ENCODE measurements around the gene WDR4.
"Not testable (repeated sequence)": the region's sequence is repeated elsewhere in the genome, so short reads cannot be mapped to it uniquely, and the experiment has no call there.

Gene WDR4

DNA sequence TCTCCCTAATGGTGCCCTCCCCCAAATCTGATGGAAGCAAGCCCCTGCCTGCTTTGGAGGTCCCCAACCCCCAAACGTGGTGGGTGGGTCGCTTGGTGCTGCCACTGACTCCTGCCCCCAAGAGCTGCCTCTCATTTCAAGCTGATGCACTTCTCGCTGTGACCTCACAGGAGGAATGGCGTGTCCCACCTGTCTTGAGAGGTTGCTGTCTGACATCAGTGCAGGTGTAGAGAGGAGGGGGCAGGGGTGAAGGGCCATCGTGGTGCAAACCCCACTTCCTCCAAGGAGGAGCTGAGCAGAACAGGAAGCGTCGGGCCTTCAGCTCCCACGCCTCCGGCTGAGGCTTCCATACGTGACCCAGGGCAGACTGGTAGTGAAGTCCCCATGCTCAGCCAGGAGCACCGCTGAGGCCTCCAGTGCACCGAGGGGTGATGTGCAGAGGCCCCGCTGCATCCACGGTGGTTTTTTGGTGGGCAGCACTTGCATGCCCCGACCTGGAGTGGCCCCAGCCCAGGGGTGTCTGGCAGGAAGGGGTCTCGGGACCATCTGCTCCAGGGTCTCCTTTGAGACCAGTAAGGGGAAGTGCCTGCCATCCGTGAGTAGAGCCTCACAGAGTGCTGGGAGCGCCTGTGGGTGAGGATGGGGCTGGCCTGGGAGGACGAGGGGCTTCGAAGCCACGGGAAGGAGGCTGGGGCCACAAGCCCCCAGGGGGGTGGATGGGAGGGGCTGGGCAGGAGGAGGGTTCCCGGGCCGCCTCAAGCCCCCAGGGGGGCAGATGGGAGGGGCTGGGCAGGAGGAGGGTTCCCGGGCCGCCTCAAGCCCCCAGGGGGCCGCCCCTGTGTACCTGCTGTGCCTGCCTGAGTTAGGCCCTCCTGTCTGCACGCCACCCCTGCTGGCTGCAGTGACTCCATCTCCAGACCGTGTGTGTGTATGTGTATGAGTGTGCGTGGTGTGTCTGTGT, 39.8 kb downstream of the WDR4 start:
- no peak for DNase-seq (ENCODE audit: low read depth)
- TF ChIP-seq, protein P1, sequence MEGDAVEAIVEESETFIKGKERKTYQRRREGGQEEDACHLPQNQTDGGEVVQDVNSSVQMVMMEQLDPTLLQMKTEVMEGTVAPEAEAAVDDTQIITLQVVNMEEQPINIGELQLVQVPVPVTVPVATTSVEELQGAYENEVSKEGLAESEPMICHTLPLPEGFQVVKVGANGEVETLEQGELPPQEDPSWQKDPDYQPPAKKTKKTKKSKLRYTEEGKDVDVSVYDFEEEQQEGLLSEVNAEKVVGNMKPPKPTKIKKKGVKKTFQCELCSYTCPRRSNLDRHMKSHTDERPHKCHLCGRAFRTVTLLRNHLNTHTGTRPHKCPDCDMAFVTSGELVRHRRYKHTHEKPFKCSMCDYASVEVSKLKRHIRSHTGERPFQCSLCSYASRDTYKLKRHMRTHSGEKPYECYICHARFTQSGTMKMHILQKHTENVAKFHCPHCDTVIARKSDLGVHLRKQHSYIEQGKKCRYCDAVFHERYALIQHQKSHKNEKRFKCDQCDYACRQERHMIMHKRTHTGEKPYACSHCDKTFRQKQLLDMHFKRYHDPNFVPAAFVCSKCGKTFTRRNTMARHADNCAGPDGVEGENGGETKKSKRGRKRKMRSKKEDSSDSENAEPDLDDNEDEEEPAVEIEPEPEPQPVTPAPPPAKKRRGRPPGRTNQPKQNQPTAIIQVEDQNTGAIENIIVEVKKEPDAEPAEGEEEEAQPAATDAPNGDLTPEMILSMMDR (IDR thresholded peaks at IDR 0.05; ENCODE audit: low read depth, low read length, missing control alignments) = no peak
- no peak overlapping the region for H3K4me3 ChIP-seq (ENCODE audit: low read depth, low read length)
- in situ Hi-C loops (cut with HindIII; ENCODE audit: low sequenced_read_pairs) = no loop called here

DNA sequence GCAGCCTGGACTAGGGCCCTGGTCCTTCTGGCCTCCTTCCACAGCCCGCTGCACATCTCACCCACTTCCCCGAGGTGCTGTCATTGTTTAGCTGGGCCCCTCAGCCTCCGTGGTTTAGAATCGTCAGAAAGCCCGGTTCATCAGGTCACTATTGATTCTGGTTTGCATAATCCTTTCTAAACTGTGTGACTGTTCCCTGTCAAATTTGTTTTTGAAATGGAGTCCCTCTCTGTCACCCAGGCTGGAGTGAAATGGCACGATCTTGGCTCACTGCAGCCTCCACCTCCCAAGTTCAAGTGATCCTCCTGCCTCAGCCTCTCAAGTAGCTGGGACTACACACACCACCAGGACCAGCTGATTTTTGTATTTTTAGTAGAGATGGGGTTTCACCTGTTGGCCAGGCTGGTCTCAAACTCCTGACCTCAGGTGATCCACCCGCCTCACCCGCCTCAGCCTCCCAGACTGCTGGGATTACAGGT, 41.1 kb downstream of the WDR4 start:
- H3K4me3 ChIP-seq (ENCODE audit: low read depth, low read length); DNase-seq (ENCODE audit: low read depth); in situ Hi-C loops (cut with HindIII; ENCODE audit: low sequenced_read_pairs): not testable (repeated sequence)

DNA sequence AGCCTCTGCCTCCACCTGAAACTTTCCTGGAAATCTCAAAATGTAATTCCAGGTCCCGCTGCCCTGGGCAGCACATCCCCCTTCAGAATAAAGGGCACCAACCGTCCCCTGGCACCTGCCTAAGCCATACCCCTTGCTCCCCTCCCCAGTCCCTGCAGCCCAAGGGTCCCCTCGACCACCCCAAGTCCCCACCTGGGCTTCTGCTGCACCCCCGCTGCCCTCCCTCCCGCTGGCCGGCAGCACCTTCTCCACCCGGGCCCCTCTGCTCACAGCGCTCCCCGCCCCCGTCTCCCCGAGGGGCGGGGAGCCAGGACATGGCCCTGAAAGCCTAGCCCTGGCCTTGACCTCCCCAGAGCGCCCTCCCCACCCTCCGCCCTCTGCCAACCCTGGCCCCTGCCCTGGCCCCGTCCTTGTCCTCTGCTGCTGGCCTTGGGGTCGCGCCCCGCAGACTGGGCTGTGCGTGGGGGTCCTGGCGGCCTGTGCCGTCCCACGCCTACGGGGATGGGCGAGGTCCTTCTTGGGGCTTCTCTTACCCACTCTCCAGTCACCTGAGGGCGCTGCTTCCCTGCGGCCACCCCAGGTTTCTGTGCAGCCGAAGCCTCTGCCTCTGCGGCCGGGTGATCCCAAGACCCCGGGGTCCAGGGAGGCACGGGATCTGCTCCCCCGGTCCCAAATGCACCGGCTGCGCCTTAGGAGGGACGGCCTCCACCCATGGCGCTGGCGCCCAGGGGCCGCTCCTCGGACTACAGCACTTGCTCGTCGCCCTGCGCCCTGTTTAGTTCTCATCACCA, 41.7 kb downstream of the WDR4 start:
- no peak for DNase-seq (ENCODE audit: low read depth)
- TF ChIP-seq, protein P1 (IDR thresholded peaks at IDR 0.05; ENCODE audit: low read depth, low read length, missing control alignments) = no peak
- H3K4me3 ChIP-seq (ENCODE audit: low read depth, low read length) = no peak overlapping the region
- in situ Hi-C loops (cut with HindIII; ENCODE audit: low sequenced_read_pairs) = no loop called here

GRCh38 chr21:42836767-42837301, 42.5 kb downstream of the WDR4 start:
- no peak overlapping the region for H3K4me3 ChIP-seq (ENCODE audit: low read depth, low read length)
- TF ChIP-seq, protein P1 (IDR thresholded peaks at IDR 0.05; ENCODE audit: low read depth, low read length, missing control alignments) = no peak
- DNase-seq (ENCODE audit: low read depth) = no peak
- in situ Hi-C loops (cut with HindIII; ENCODE audit: low sequenced_read_pairs) = no loop called here

GRCh38 chr21:42836402-42836666, 43.0 kb downstream of the WDR4 start:
- TF ChIP-seq, protein P1 (IDR thresholded peaks at IDR 0.05; ENCODE audit: low read depth, low read length, missing control alignments) = no peak
- in situ Hi-C loops (cut with HindIII; ENCODE audit: low sequenced_read_pairs) = no loop called here
- H3K4me3 ChIP-seq (ENCODE audit: low read depth, low read length) = no peak overlapping the region
- DNase-seq (ENCODE audit: low read depth) = no peak

DNA sequence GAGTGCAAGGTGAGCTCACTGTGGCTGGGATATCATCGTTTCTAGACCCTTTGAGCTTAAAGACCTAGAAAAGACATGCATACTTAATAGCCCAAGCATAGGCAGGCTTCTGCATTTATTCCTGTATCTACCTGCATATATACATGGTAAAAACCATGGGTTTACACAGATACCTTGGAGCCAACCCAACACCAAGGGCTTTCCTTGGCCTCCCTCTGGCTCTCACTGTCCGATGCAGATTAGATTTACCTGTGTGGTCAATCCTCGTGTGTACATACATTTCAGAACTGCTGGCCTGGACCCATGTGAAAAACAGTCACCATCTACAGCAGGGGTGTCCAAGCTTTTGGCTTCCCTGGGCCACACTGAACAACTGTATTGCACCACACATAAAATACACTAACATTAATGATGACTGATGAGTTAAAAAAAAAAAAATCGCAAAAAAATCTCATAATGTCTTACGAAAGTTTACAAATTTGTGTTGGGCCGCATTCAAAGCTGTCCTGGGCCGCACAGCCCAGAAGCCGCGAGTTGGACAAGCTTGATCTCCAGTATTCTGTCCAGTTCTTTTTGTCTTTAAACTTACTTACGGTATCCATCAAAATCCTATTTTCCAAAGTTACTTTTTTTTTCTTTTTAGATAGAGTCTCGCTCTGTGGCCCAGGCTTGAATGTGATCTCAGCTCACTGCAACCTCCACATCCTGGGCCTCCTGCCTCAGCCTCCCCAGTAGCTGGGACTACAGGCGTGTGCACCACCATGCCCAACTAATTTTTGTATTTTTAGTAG, 43.5 kb downstream of the WDR4 start:
- in situ Hi-C loops (cut with HindIII; ENCODE audit: low sequenced_read_pairs) = no loop called here
- H3K4me3 ChIP-seq (ENCODE audit: low read depth, low read length) = no peak overlapping the region
- no peak for DNase-seq (ENCODE audit: low read depth)
- TF ChIP-seq, protein P1 (IDR thresholded peaks at IDR 0.05; ENCODE audit: low read depth, low read length, missing control alignments) = no peak
